H1 (cell line): Measurements from ENCODE around the gene PRKAG1. TPM values are rescaled to one million over a fixed set of nuclear protein-coding genes. Genes with fewer than 3 reads are reported as not detected.

Experiments used
- ATF3 ChIP-seq: IDR thresholded peaks from 2 replicates; pipeline ENCODE4 v1.6.1; 2011; ENCODE audit warnings: low read depth, mild to moderate bottlenecking, low read length; ENCODE audit not compliant: insufficient read depth
- BACH1 ChIP-seq: IDR thresholded peaks from 2 replicates; pipeline ENCODE4 v1.6.1; 2012; ENCODE audit warnings: low read length, improper control_type of control experiment
- BCL11A ChIP-seq, 2 experiments: IDR thresholded peaks; one replicate each; pipeline ENCODE4 v1.6.1; 2011; ENCODE audit warnings: low read depth in 2 of 2, low read length in 2 of 2, mild to moderate bottlenecking in 2 of 2
- CBX5 ChIP-seq: fragments of 300-800, 300-1000 bp; sonication (generic); IDR thresholded peaks from 2 replicates; pipeline ENCODE4 v1.7.1; 2016; ENCODE audit warnings: antibody characterized with exemption, low read length, low read depth
- CBX8 ChIP-seq: fragments of 300-800, 300-1000 bp; sonication (generic); IDR thresholded peaks from 2 replicates; pipeline ENCODE4 v1.7.1; 2016; ENCODE audit warnings: low read depth, low read length, borderline replicate concordance
- CREB1 ChIP-seq: IDR thresholded peaks from 2 replicates; pipeline ENCODE4 v1.6.1; 2012; ENCODE audit warnings: inconsistent platforms
- CTBP2 ChIP-seq: IDR thresholded peaks from 2 replicates; pipeline ENCODE4 v1.7.0; 2011; ENCODE audit warnings: borderline replicate concordance, mild to moderate bottlenecking, moderate library complexity, mixed read lengths, low read length; ENCODE audit not compliant: insufficient read depth, insufficient read length
- EGR1 ChIP-seq: IDR thresholded peaks from 2 replicates; pipeline ENCODE4 v1.6.1; 2011; ENCODE audit warnings: low read depth, low read length, borderline replicate concordance
- EP300 ChIP-seq, 2 experiments: IDR thresholded peaks; 1 replicate in 1 of 2; 2 replicates in 1 of 2; pipeline ENCODE4 v1.6.1; 2011 to 2012; ENCODE audit warnings: low read depth in 2 of 2, low read length in 2 of 2, mild to moderate bottlenecking in 2 of 2, borderline replicate concordance in 1 of 2, inconsistent platforms in 1 of 2, moderate library complexity in 1 of 2
- EZH2 ChIP-seq: fragments of 200-600 bp; sonication (generic); IDR thresholded peaks from 2 replicates; pipeline ENCODE4 v1.7.1; 2012; ENCODE audit warnings: low read depth, mild to moderate bottlenecking, moderate library complexity, low read length, inconsistent platforms; ENCODE audit not compliant: severe bottlenecking
- GABPA ChIP-seq: IDR thresholded peaks from 2 replicates; pipeline ENCODE4 v1.6.1; 2011; ENCODE audit warnings: mild to moderate bottlenecking, low read length, moderate library complexity, borderline replicate concordance; ENCODE audit not compliant: insufficient read depth
- GTF2F1 ChIP-seq: IDR thresholded peaks from 2 replicates; pipeline ENCODE4 v1.6.1; 2012; ENCODE audit warnings: low read depth, low read length, improper control_type of control experiment, borderline replicate concordance
- JUND ChIP-seq: IDR thresholded peaks from 2 replicates; pipeline ENCODE4 v1.6.1; 2011; ENCODE audit warnings: mild to moderate bottlenecking, improper control_type of control experiment, low read length
- KDM1A ChIP-seq: fragments of 200-600, 300-600 bp; sonication (generic); IDR thresholded peaks from 2 replicates; pipeline ENCODE4 v1.7.1; 2016; ENCODE audit warnings: mild to moderate bottlenecking, low read length, borderline replicate concordance
- MAFK ChIP-seq: IDR thresholded peaks from 2 replicates; pipeline ENCODE4 v1.6.1; 2012; ENCODE audit warnings: low read depth, mild to moderate bottlenecking, improper control_type of control experiment, low read length
- NRF1 ChIP-seq: IDR thresholded peaks from 2 replicates; pipeline ENCODE4 v1.6.1; 2011; ENCODE audit warnings: mild to moderate bottlenecking, low read depth, low read length, improper control_type of control experiment
- POLR2A ChIP-seq, 2 experiments: IDR thresholded peaks; 1 replicate in 1 of 2; 2 replicates in 1 of 2; pipeline ENCODE4 v1.6.1; 2011; ENCODE audit warnings: low read depth in 2 of 2, low read length in 2 of 2, mild to moderate bottlenecking in 2 of 2; ENCODE audit errors: control extremely low read depth in 1 of 2
- RFX5 ChIP-seq: IDR thresholded peaks from 2 replicates; pipeline ENCODE4 v1.6.1; 2011; ENCODE audit warnings: low read depth, low read length, improper control_type of control experiment, borderline replicate concordance
- SP2 ChIP-seq: IDR thresholded peaks from 2 replicates; pipeline ENCODE4 v1.6.1; 2012; ENCODE audit warnings: mild to moderate bottlenecking, low read length, inconsistent platforms
- TCF12 ChIP-seq: IDR thresholded peaks from 2 replicates; pipeline ENCODE4 v1.6.1; 2011; ENCODE audit warnings: low read depth, mild to moderate bottlenecking, low read length
- USF2 ChIP-seq: IDR thresholded peaks from 2 replicates; pipeline ENCODE4 v1.6.1; 2011; ENCODE audit warnings: low read length, improper control_type of control experiment
- polyA plus RNA-seq, 7 experiments: library from polyadenylated mRNA; depleted of rRNA in 3 of 7; stranded (reverse) in 5 of 7; unstranded in 2 of 7; fragments of >200 nt in 5 of 7; fragments of 200-250 nt in 2 of 7; gene quantifications; 1 replicate in 5 of 7; 2 replicates in 1 of 7; 4 replicates in 1 of 7; pipeline versions ENCODE4 v1.2.1 to v1.2.3, GENCODE V29; 2011 to 2013; ENCODE audit warnings: missing spikeins in 2 of 7, mixed read lengths in 2 of 7
- total RNA-seq: library from RNA; stranded (reverse); fragmentation: NEBNext Ultra II Directional; extraction: Animal tissue kit (Norgen Biotek cat#: 25700); gene quantifications from 2 replicates; pipeline ENCODE4 v1.2.1, GENCODE V29; 2021

The PRKAG1 gene
- total and polyA plus RNA-seq, 2 of the 8 experiments (the other 6 are each of a cell fraction or from before 2014, with no cell fraction given), result 38.6 to 57.5 TPM

- TF ChIP-seq SP2 (no peak), RFX5 (no peak), JUND (peak; percentile 77), TCF12 (peak; percentile 60; the same call in 1 of the 2 replicates), CBX5 (no peak), KDM1A (no peak), CREB1 (peak; percentile 94), EGR1 (peak; percentile 46; the same call in 1 of the 2 replicates), POLR2A (IDR thresholded peaks at IDR 0.05; ENCODE audit: control extremely low read depth in 1 of 2, low read depth in 2 of 2, low read length in 2 of 2) (peak; percentile 14 to 92), GTF2F1 (peak; percentile 91), BCL11A (IDR thresholded peaks at IDR 0.05; ENCODE audit: low read depth in 2 of 2, low read length in 2 of 2) (peak in 1 of 2 experiments; percentile 50), GABPA (peak; percentile 79; the same call in 1 of the 2 replicates), MAFK (peak; percentile 89; the same call in 1 of the 2 replicates), ATF3 (no peak), USF2 (peak; percentile 48; the same call in 1 of the 2 replicates), CBX8 (no peak), EP300 (IDR thresholded peaks at IDR 0.05; ENCODE audit: borderline replicate concordance in 1 of 2, low read depth in 2 of 2, low read length in 2 of 2) (peak in 1 of 2 experiments; percentile 91; a peak in 1 of 3 replicates), EZH2 (no peak), NRF1 (no peak), CTBP2 (no peak), BACH1 (peak; percentile 86)
Observed at GRCh38 chr12:49060237-49061156, 41.9 kb upstream of the PRKAG1 start, which contains the start of gene KMT2D (continued).
